Upper lobe of left lung (tissue), 4 donors: Measurements from ENCODE around the gene TUBB4A.

Experiments
- CTCF ChIP-seq, 6 experiments: fragments of 450-650 bp in 4 of 6; fragments of 200-600 bp in 2 of 6; sonication (generic) in 2 of 6; IDR thresholded peaks; one replicate each; pipeline ENCODE4 v1.5.1; 2016 to 2019; ENCODE audit warnings: antibody characterized with exemption in 6 of 6
- EP300 ChIP-seq, 4 donors: sonication (generic); formaldehyde crosslinking; IDR thresholded peaks; one replicate each; pipeline ENCODE4 v1.5.1; 2017; ENCODE audit warnings: antibody characterized with exemption in 4 of 4, control low read depth in 2 of 4
- POLR2A ChIP-seq, 4 donors: fragments of 450-650 bp; IDR thresholded peaks; one replicate each; pipeline ENCODE4 v1.5.1; 2016 to 2017; ENCODE audit warnings: antibody characterized with exemption in 4 of 4, mild to moderate bottlenecking in 2 of 4

GRCh38 chr19:6459262-6460098, 42.6 kb downstream of the TUBB4A start, which contains the start of gene SLC25A23:
- TF ChIP-seq CTCF (IDR thresholded peaks at IDR 0.05) (no peak), POLR2A (IDR thresholded peaks at IDR 0.05) (peak in 1 of 4 donors; percentile 28), EP300 (IDR thresholded peaks at IDR 0.05) (no peak)
